ENCODE measurements around the gene FNDC8.
A peak's percentile ranks its signal among the peaks of the same experiment; 100 is the strongest.
"Not testable (repeated sequence)": the region's sequence is repeated elsewhere in the genome, so short reads cannot be mapped to it uniquely, and the experiment has no call there.

The FNDC8 gene

GRCh38 chr17:35170968-35171771 lies 49.8 kb downstream of the FNDC8 start:
- peak; percentile 40 for DNase-seq (ENCODE audit: low spot score)

- DNase-seq (ENCODE audit: low spot score): no peak
These were observed 50.4 kb downstream of the FNDC8 start for GRCh38 chr17:35171834-35172233.

- DNase-seq (ENCODE audit: low spot score): not testable (repeated sequence)
These were observed 50.9 kb downstream of the FNDC8 start for GRCh38 chr17:35172321-35172720.

- DNase-seq (ENCODE audit: low spot score): no peak
These were observed 53.5 kb downstream of the FNDC8 start for GRCh38 chr17:35174835-35175334.

GRCh38 chr17:35175638-35176415 lies 54.4 kb downstream of the FNDC8 start:
- DNase-seq (ENCODE audit: low spot score): no peak

GRCh38 chr17:35176897-35177296 lies 55.5 kb downstream of the FNDC8 start:
- no peak for DNase-seq (ENCODE audit: low spot score)

GRCh38 chr17:35179379-35179778 lies 58.0 kb downstream of the FNDC8 start:
- not testable (repeated sequence) for DNase-seq (ENCODE audit: low spot score)

All from SW480 (cell line).